Fibroblast of skin of left biceps (primary cell): Measurements from ENCODE around the gene ZDHHC21.

Experiments used
- DNase-seq, 2 experiments: peaks; one replicate each; pipeline ENCODE4 v3.0.0-alpha.2; 2013; ENCODE audit warnings: low read depth in 2 of 2

The ZDHHC21 gene

GRCh38 chr9:14693251-14693861 is at the start of gene ZDHHC21:
Gene ZDHHC21 (minus strand): TSS chr9:14693432. CDS start chr9:14674340, 19,092 bp downstream.
- peak in 1 of 2 experiments; percentile 16 for DNase-seq

GRCh38 chr9:14741369-14741768 is 48.1 kb upstream of the ZDHHC21 start:
- no peak for DNase-seq

GRCh38 chr9:14733133-14733532 is 39.9 kb upstream of the ZDHHC21 start:
- DNase-seq: no peak

- DNase-seq: no peak
Measured at GRCh38 chr9:14731294-14731981, 38.2 kb upstream of the ZDHHC21 start.

GRCh38 chr9:14730461-14730898 is 37.2 kb upstream of the ZDHHC21 start:
- peak; percentile 15 to 20 for DNase-seq

DNA sequence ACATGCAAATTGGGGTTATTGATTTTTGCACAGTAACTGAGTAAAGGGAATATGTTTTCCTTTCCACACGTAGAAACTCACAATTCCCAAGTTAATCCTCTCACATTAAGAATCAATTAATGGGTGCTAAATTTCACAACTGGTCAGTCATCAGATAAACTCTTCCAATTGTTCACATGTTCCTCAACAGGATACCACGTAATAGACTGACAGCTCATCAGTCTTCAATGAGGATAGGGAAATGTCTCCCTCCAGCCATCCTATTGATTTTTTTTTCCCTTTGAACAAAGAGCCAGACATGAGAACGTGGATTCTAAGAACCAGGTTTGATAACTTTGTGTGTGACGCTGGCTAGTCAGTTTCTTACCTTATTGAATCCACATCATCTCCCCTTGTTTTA is 30.1 kb upstream of the ZDHHC21 start:
- no peak for DNase-seq

DNA sequence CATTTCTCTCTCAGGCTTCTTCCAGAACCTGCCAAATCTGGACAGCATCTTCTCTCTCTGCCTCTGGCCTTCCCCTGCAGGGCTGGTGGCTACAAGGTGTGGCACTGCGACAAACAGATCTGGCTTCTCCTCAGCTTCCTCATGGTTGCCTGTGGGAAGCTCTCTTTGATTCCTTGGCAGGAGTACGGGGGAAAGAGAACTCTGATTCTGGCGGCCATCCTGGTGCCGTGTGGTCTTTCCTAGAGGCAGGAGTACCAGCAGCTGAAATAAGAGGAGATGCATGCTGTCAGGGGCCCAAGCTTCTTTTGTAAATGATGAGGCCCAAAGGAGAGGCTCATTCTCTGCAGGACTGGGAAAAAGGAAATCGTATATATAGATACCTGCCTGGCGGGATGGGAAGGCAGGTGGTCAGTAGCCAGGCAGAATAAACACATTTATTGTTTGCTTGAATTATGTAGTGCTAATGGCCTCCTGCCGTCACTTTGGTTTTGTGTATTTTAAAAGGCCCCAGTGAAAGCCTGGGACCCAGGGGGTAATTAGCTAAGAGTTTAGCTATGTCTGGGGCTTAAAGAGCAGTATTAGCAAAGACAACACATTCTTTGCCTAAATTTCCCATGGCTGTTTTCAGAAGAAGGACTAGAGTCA is 29.3 kb upstream of the ZDHHC21 start, which contains the start of gene CER1:
TSS of gene CER1 (minus strand) at position 343 of the 645 bp plus-strand sequence. CDS start at position 282, 61 bp downstream.
- DNase-seq: no peak

- no peak for DNase-seq
Measured at GRCh38 chr9:14719231-14719923, 26.1 kb upstream of the ZDHHC21 start.

- DNase-seq: peak in 1 of 2 experiments; percentile 9
Measured at GRCh38 chr9:14715102-14715501, 21.9 kb upstream of the ZDHHC21 start.

- DNase-seq: no peak
Measured at GRCh38 chr9:14713187-14713767, 20.0 kb upstream of the ZDHHC21 start.

- DNase-seq: peak; percentile 53 to 66
Measured at GRCh38 chr9:14710804-14711203, 17.6 kb upstream of the ZDHHC21 start.

DNA sequence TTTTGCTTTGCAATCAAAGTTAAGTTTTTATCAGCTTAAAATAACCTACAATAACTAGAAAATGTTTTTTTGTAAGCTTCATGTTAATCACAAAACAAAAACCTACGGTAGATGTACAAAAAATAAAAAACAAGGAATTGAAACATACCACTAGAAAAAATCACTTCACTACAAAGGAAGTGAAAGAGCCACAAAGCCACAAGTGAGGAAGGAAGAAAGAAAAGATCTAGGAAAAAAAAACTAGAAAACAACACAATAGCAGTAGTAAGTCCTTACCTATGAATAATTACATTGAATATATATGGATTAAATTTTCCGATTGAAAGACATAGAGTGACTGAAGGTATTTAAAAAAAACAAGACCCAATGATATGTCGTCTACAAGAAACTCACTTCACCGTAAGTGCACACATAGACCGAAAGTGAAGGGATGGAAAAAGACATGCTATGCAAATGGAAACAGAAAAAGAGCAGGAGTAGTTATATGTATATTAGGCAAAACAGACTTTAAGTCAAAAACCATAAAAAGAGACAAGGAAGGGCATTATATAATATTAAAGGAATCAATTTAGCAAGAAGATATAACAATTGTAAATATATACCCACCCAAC is 13.4 kb upstream of the ZDHHC21 start:
- no peak for DNase-seq

- no peak for DNase-seq
Measured at GRCh38 chr9:14705079-14705478, 11.8 kb upstream of the ZDHHC21 start.

DNA sequence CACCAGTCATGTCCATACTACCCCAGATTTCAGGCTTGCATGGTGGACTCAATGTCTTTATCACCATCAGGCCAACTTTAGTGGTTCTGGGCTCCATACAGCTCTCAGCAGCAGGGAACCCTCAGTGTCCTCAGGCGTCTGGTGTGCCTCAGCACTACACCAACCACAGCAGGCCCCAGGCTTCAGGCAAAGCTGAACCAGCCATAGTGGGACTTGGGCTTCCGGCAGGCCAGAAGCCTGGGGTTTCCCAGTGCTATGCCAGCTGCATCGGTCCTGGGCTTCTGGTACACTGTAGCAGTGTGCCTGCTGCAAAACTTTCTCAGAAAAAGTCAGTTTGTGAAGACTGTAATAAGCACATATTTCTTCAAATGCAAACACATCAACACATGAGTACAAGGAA is 11.0 kb upstream of the ZDHHC21 start:
- DNase-seq: no peak

DNA sequence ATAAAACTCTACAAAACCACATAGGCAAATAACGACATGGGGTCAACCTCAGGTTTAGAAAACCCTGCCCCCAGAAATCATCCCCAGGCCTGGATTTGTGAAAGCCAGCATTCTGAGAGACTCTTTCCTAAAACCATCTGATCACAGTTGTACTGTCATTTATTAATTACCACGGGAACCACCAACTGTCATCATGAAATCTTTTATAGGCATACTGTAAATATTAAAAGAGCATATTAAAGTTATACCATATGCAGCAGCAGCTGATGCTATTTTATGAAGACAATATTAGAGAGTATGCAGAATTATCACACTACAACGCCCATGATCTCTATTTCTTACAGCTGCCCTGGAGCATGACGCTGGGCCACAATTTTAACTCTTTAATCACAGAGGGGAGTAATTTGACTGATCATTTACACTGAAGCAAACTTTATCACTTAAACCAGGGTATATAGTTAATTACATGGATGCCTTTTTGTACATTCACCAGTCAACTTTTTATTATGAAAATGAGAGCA is 9.0 kb upstream of the ZDHHC21 start:
- no peak for DNase-seq

- DNase-seq: no peak
Measured at GRCh38 chr9:14692470-14693250, 572 bp downstream of the ZDHHC21 start.

GRCh38 chr9:14690948-14691730 is 2.1 kb downstream of the ZDHHC21 start:
- no peak for DNase-seq

- peak; percentile 56 to 57 for DNase-seq
Measured at GRCh38 chr9:14687042-14687719, 6.1 kb downstream of the ZDHHC21 start.

GRCh38 chr9:14686168-14686567 is 7.1 kb downstream of the ZDHHC21 start:
- DNase-seq: no peak
